HepG2 (cell line): ENCODE measurements around the gene C14orf119. TPM values are rescaled to one million over a fixed set of nuclear protein-coding genes. Genes with fewer than 3 reads are reported as not detected.

ENCODE experiments used
- ATAC-seq: fragments of 200-7000 bp; cut with Tn5 transposase; 3 replicates; pipeline ENCODE4 v1.9.1; 2020; ENCODE audit warnings: mild to moderate bottlenecking, moderate library complexity
- BruUV-seq: library from RNA; stranded (reverse); fragments of 400-500 nt; replicated peaks from 2 replicates; lab custom pipeline; 2021; lab: Mats Ljungman, UMichigan
- CTCF ChIA-PET: fragments of 300-600 bp; formaldehyde crosslinking; extraction: SDS; loops from one replicate; lab custom pipeline; 2021; ENCODE audit warnings: low total read pairs, inconsistent platforms, low intra/inter-chr PET ratio; lab: Yijun Ruan, JAX
- POLR2A ChIA-PET: fragments of 350-600 bp; sonication (Branson Sonifier 250); formaldehyde crosslinking; loops from one replicate; lab custom pipeline; 2020; ENCODE audit warnings: antibody characterized with exemption, inconsistent platforms; lab: Yijun Ruan, JAX
- DNase-seq: peaks from one replicate; pipeline ENCODE4 v3.0.0-alpha.2; 2015; ENCODE audit warnings: low spot score
- FAIRE-seq: peaks from 3 replicates; lab custom pipeline; 2011; peaks lifted over from hg19 to GRCh38; lab: Jason Lieb, UNC
- H2AFZ ChIP-seq: one replicate; pipeline ENCODE4 v1.6.1; 2011; ENCODE audit warnings: low read length, inconsistent platforms
- H3K27ac ChIP-seq: fragments of 300-600 bp; 3 replicates; pipeline ENCODE4 v1.8.0; 2011; ENCODE audit warnings: mixed run types, mild to moderate bottlenecking, mixed read lengths, low read length, inconsistent platforms; ENCODE audit not compliant: insufficient read depth; ENCODE audit errors: extremely low read length
- H3K27me3 ChIP-seq, 2 experiments: fragments of 200-600 bp in 1 of 2; 2 replicates in 1 of 2; 3 replicates in 1 of 2; pipeline versions ENCODE4 v1.6.0 to v1.8.0; 2011; ENCODE audit warnings: low read length in 2 of 2, mild to moderate bottlenecking in 2 of 2, moderate library complexity in 2 of 2, inconsistent platforms in 1 of 2; ENCODE audit not compliant: insufficient read depth in 2 of 2, control insufficient read depth in 1 of 2
- H3K36me3 ChIP-seq, 2 experiments: fragments of 200-600 bp in 1 of 2; replicated peaks in 1 of 2; 2 replicates in 1 of 2; 3 replicates in 1 of 2; pipeline versions ENCODE4 v1.5.1 to v1.8.0; 2011; ENCODE audit warnings: low read length in 2 of 2, inconsistent platforms in 1 of 2; ENCODE audit not compliant: insufficient read depth in 2 of 2, control insufficient read depth in 1 of 2
- H3K4me1 ChIP-seq: 2 replicates; pipeline ENCODE4 v1.5.1; 2012; ENCODE audit warnings: low read length, inconsistent platforms; ENCODE audit not compliant: insufficient read depth
- H3K4me2 ChIP-seq: 2 replicates; pipeline ENCODE4 v1.6.0; 2011; ENCODE audit warnings: low read depth, low read length, inconsistent platforms
- H3K4me3 ChIP-seq, 3 experiments: fragments of 200-600 bp in 1 of 3; sonication (generic), shearing (Covaris generic) in 1 of 3; replicated peaks in 1 of 3; 2 replicates each; pipeline ENCODE4 v1.5.1; 2011 to 2016; ENCODE audit warnings: low read length in 3 of 3, inconsistent platforms in 2 of 3, low read depth in 2 of 3, mild to moderate bottlenecking in 2 of 3, control low read depth in 1 of 3, mixed read lengths in 1 of 3; ENCODE audit not compliant: insufficient read depth in 1 of 3
- H3K79me2 ChIP-seq: one replicate; pipeline ENCODE4 v1.6.1; 2011; ENCODE audit warnings: low read length, inconsistent platforms; ENCODE audit not compliant: insufficient read depth
- H3K9ac ChIP-seq: 2 replicates; pipeline ENCODE4 v1.6.0; 2011; ENCODE audit warnings: mild to moderate bottlenecking, low read depth, low read length, inconsistent platforms; ENCODE audit not compliant: insufficient read depth
- H3K9me3 ChIP-seq: 2 replicates; pipeline ENCODE4 v1.5.1; 2012; ENCODE audit warnings: mild to moderate bottlenecking, low read length
- H4K20me1 ChIP-seq: 2 replicates; pipeline ENCODE4 v1.6.0; 2011; ENCODE audit warnings: inconsistent platforms, mild to moderate bottlenecking, low read length, moderate library complexity; ENCODE audit not compliant: insufficient read depth
- KDM3A ChIP-seq: IDR thresholded peaks from 2 replicates; pipeline ENCODE4 v1.6.1; 2018; ENCODE audit warnings: low read depth, missing compliant biosample characterization
- NRL ChIP-seq: sonication (generic); formaldehyde crosslinking; IDR thresholded peaks from 2 replicates; pipeline ENCODE4 v1.5.0; 2020; ENCODE audit warnings: missing genetic modification reagents, mild to moderate bottlenecking, moderate library complexity, borderline replicate concordance
- ZNF589 ChIP-seq: sonication (generic); formaldehyde crosslinking; conservative IDR thresholded peaks from 2 replicates; pipeline ENCODE4 v1.8.0; 2022; ENCODE audit warnings: mild to moderate bottlenecking, moderate library complexity, missing genetic modification reagents
- ZNF839 ChIP-seq: sonication (generic); formaldehyde crosslinking; IDR thresholded peaks from 2 replicates; pipeline ENCODE4 v1.4.0; 2020; ENCODE audit warnings: missing genetic modification reagents, mild to moderate bottlenecking, borderline replicate concordance
- WGBS: methylation state at CpG from one replicate; pipeline ENCODE4 v1.1.6; 2017; ENCODE audit warnings: low lambda C conversion rate; 5-methylcytosine and 5-hydroxymethylcytosine counted together
- in situ Hi-C: cut with HindIII; loops from 2 replicates; pipeline ENCODE4 v1.10.0; 2017; ENCODE audit warnings: low pct_unique_long_range_greater_than_20kb; ENCODE audit not compliant: extremely low pct_ligation_motif_present
- intact Hi-C: fragments of 100-400 bp; cut with micrococcal nuclease; formaldehyde crosslinking; loops from one replicate; pipeline ENCODE4 v1.10.0; 2022; ENCODE audit not compliant: unreplicated experiment
- polyA plus RNA-seq, 8 experiments: library from polyadenylated mRNA; depleted of rRNA in 3 of 8; stranded (reverse) in 7 of 8; unstranded in 1 of 8; fragments of >200 nt; fragmentation: Illumina TruSeq in 4 of 8; extraction: Trizol in 4 of 8; gene quantifications; 2 replicates each; pipeline versions ENCODE4 v1.2.1 to v1.2.3, GENCODE V29; 2011 to 2016; ENCODE audit warnings: low read depth in 4 of 8, missing spikeins in 1 of 8, mixed read lengths in 1 of 8; ENCODE audit not compliant: insufficient read depth in 1 of 8
- total RNA-seq, 5 experiments: library from RNA; depleted of rRNA; stranded (reverse); fragments of >200 nt; fragmentation: Illumina TruSeq; extraction: Trizol; gene quantifications; 2 replicates each; pipeline ENCODE4 v1.2.3, GENCODE V29; 2016; ENCODE audit warnings: low read depth in 1 of 5
- TF ChIP-seq, protein P1 (sequence below): sonication (generic); formaldehyde crosslinking; IDR thresholded peaks from 2 replicates; pipeline ENCODE4 v1.5.0; 2020; ENCODE audit warnings: mild to moderate bottlenecking, missing genetic modification reagents, borderline replicate concordance
- TF ChIP-seq, protein P2 (sequence below): sonication (generic); formaldehyde crosslinking; IDR thresholded peaks from 2 replicates; pipeline ENCODE4 v1.8.1; 2023; ENCODE audit warnings: mild to moderate bottlenecking, missing genetic modification reagents
- TF ChIP-seq, protein P3 (sequence below), 2 experiments: fragments of 450-650 bp in 1 of 2; sonication (generic) in 1 of 2; formaldehyde crosslinking in 1 of 2; IDR thresholded peaks; 2 replicates each; pipeline versions ENCODE4 v1.6.1 to v1.8.0; 2016 to 2022; ENCODE audit warnings: antibody characterized with exemption in 1 of 2, mild to moderate bottlenecking in 1 of 2, missing genetic modification reagents in 1 of 2

The C14orf119 gene
- total and polyA plus RNA-seq, 2 of the 13 experiments (the other 11 are each of a cell fraction or from before 2014, with no cell fraction given): 117 to 206 TPM

DNA sequence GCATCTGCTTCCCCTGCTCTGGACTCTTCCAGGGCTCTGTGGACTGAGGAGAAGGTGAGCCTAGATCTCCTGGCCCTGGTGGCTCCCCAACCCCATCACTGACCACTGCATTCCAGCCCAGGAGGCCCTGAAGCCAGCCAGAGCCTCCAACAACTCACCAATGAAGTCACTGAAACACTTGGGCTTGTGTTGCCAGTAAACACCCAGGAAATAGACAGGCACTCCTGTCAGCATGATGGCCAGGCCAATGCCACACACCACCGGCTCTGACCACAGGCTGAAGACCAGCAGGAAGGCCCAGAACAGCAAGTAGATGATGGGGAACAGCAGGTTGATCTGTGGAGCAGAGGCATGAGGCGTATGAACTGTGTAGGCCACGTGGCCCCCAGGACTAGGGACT lies 32.6 kb downstream of the C14orf119 start:
- DNase-seq (no peak), FAIRE-seq (no peak), ATAC-seq (no peak; the same call in 2 of the 3 replicates)
- 12% methylated on average over 3 of the region's 3 CpGs for WGBS
- no peak overlapping the region for H3K4me2 ChIP-seq
- POLR2A ChIA-PET: no interaction called here
- H2AFZ ChIP-seq: no peak overlapping the region
- no peaks in the 10 kb centered on the region for H3K79me2 ChIP-seq
- H3K36me3 ChIP-seq: no peaks in the 10 kb centered on the region
- TF ChIP-seq, protein P1, sequence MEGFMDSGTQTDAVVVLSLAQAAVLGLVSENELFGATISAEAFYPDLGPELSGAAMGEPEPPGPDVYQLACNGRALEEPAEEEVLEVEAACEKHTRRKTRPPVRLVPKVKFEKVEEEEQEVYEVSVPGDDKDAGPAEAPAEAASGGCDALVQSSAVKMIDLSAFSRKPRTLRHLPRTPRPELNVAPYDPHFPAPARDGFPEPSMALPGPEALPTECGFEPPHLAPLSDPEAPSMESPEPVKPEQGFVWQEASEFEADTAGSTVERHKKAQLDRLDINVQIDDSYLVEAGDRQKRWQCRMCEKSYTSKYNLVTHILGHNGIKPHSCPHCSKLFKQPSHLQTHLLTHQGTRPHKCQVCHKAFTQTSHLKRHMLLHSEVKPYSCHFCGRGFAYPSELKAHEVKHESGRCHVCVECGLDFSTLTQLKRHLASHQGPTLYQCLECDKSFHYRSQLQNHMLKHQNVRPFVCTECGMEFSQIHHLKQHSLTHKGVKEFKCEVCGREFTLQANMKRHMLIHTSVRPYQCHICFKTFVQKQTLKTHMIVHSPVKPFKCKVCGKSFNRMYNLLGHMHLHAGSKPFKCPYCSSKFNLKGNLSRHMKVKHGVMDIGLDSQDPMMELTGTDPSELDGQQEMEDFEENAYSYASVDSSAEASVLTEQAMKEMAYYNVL (CRISPR knock-in tag): no peak
- TF ChIP-seq, protein P2, sequence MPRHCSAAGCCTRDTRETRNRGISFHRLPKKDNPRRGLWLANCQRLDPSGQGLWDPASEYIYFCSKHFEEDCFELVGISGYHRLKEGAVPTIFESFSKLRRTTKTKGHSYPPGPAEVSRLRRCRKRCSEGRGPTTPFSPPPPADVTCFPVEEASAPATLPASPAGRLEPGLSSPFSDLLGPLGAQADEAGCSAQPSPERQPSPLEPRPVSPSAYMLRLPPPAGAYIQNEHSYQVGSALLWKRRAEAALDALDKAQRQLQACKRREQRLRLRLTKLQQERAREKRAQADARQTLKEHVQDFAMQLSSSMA (CRISPR knock-in tag): 0 out of 2 replicates have a peak, but pooled peaks have one; percentile 43
- no peak for TF ChIP-seq ZNF589 (CRISPR knock-in tag)
- TF ChIP-seq, protein P3, sequence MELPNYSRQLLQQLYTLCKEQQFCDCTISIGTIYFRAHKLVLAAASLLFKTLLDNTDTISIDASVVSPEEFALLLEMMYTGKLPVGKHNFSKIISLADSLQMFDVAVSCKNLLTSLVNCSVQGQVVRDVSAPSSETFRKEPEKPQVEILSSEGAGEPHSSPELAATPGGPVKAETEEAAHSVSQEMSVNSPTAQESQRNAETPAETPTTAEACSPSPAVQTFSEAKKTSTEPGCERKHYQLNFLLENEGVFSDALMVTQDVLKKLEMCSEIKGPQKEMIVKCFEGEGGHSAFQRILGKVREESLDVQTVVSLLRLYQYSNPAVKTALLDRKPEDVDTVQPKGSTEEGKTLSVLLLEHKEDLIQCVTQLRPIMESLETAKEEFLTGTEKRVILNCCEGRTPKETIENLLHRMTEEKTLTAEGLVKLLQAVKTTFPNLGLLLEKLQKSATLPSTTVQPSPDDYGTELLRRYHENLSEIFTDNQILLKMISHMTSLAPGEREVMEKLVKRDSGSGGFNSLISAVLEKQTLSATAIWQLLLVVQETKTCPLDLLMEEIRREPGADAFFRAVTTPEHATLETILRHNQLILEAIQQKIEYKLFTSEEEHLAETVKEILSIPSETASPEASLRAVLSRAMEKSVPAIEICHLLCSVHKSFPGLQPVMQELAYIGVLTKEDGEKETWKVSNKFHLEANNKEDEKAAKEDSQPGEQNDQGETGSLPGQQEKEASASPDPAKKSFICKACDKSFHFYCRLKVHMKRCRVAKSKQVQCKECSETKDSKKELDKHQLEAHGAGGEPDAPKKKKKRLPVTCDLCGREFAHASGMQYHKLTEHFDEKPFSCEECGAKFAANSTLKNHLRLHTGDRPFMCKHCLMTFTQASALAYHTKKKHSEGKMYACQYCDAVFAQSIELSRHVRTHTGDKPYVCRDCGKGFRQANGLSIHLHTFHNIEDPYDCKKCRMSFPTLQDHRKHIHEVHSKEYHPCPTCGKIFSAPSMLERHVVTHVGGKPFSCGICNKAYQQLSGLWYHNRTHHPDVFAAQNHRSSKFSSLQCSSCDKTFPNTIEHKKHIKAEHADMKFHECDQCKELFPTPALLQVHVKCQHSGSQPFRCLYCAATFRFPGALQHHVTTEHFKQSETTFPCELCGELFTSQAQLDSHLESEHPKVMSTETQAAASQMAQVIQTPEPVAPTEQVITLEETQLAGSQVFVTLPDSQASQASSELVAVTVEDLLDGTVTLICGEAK (IDR thresholded peaks at IDR 0.05): no peak
- TF ChIP-seq, protein P3 (CRISPR knock-in tag; IDR thresholded peaks at IDR 0.05): 0 out of 2 replicates have a peak, but pooled peaks have one; percentile 29
- TF ChIP-seq KDM3A (CRISPR knock-in tag): no peak
- TF ChIP-seq ZNF839: 0 out of 2 replicates have a peak, but pooled peaks have one; percentile 16
- TF ChIP-seq NRL (CRISPR knock-in tag): 0 out of 2 replicates have a peak, but pooled peaks have one; percentile 27
- TF ChIP-seq, all 625 proteins: peak for 4
- Histone ChIP-seq H4K20me1 (no peaks in the 10 kb centered on the region), H3K27me3 (peaks cover 41 to 87% of the 10 kb centered on the region in 2 experiments), H3K4me1 (no peaks in the 10 kb centered on the region), H3K9me3 (no peaks in the 10 kb centered on the region), H3K9ac (no peak overlapping the region), H3K4me3 (no peak overlapping the region), H3K27ac (no peak overlapping the region)
- no TSS peak for BruUV-seq
- intact Hi-C loops: no loop called here
- in situ Hi-C loops: no loop called here
- CTCF ChIA-PET: no interaction called here
